ENCODE results near the gene PYCARD. TPM values are rescaled to one million over a fixed set of nuclear protein-coding genes. Genes with fewer than 3 reads are reported as not detected.

The PYCARD gene
- total and polyA plus RNA-seq, 8 donors: 3.3 to 27.3 (median 9.6) TPM

DNA sequence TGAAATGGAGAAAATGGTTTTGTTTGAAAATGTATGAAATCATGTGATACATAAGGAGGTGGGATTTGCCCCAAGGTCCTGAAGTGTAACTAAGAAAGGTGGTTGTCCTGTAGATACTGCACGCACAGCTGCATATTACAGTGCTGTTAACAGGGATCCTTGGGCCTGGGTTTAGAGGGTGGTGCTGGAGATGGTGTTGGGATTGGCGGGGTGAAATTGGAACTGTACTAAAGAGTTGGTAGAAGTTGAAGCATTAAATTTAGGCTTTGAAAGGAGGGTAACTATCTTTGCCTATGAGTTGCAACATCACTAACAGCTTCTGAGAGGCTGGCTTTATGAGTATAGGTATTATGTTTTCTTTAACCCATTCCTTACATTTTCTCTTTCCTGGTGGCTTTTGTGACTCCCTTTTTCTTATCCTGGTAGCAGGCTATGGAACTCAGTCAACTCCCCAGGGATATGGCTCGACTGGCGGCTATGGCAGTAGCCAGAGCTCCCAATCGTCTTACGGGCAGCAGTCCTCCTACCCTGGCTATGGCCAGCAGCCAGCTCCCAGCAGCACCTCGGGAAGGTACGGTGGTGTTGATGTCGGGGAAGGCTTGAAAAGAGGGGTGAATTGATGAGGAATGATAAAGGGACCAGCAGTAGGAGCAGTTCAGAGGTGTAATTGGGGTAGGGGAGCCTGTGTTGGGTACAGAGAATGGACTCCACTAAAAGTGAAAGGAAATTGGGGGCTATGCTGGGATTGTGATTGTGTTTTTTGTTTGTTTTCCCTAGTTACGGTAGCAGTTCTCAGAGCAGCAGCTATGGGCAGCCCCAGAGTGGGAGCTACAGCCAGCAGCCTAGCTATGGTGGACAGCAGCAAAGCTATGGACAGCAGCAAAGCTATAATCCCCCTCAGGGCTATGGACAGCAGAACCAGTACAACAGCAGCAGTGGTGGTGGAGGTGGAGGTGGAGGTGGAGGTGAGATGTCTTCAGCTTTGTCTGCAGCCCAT, 18.8 kb downstream of the PYCARD start:
- peaks cover 5 to 56% (median 39%) of the 10 kb centered on the region in 3 donors for H3K36me3 ChIP-seq
- H3K27ac ChIP-seq: no peak overlapping the region
- DNase-seq (no peak), FAIRE-seq (no peak), ATAC-seq (no peak)
- H3K4me3 ChIP-seq: no peak overlapping the region
- WGBS, 2 donors: 72 to 77% methylated on average over 10 of the region's 10 CpGs
- H3K4me1 ChIP-seq: peaks cover 13 to 16% (median 14%) of the 10 kb centered on the region in 3 donors
- TF ChIP-seq, protein P1, sequence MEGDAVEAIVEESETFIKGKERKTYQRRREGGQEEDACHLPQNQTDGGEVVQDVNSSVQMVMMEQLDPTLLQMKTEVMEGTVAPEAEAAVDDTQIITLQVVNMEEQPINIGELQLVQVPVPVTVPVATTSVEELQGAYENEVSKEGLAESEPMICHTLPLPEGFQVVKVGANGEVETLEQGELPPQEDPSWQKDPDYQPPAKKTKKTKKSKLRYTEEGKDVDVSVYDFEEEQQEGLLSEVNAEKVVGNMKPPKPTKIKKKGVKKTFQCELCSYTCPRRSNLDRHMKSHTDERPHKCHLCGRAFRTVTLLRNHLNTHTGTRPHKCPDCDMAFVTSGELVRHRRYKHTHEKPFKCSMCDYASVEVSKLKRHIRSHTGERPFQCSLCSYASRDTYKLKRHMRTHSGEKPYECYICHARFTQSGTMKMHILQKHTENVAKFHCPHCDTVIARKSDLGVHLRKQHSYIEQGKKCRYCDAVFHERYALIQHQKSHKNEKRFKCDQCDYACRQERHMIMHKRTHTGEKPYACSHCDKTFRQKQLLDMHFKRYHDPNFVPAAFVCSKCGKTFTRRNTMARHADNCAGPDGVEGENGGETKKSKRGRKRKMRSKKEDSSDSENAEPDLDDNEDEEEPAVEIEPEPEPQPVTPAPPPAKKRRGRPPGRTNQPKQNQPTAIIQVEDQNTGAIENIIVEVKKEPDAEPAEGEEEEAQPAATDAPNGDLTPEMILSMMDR (IDR thresholded peaks at IDR 0.05): no peak
- intact Hi-C loops (cut with DNase I): no loop called here
- no peaks in the 10 kb centered on the region for H3K9me3 ChIP-seq
- no peaks in the 10 kb centered on the region for H3K27me3 ChIP-seq

DNA sequence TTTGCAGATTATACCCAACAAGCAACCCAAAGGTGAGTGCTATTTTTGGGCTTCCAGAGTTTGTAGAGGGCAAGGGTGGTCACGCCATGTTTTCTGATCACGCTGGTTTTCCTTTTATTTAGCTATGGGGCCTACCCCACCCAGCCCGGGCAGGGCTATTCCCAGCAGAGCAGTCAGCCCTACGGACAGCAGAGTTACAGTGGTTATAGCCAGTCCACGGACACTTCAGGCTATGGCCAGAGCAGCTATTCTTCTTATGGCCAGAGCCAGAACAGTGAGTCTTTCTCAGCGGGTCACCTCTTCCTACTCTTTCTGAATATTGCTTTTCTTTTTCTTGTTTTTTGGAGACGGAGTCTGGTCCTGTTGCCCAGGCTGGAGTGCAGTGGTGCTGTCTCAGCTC, 20.2 kb downstream of the PYCARD start:
- ATAC-seq: no peak
- peaks cover 5 to 46% (median 26%) of the 10 kb centered on the region in 3 donors for H3K36me3 ChIP-seq
- TF ChIP-seq, protein P1 (IDR thresholded peaks at IDR 0.05): no peak
- no peaks in the 10 kb centered on the region for H3K9me3 ChIP-seq
- DNase-seq: no peak
- 37 to 52% methylated on average over 7 of the region's 7 CpGs for WGBS, 2 donors
- H3K27ac ChIP-seq: no peak overlapping the region
- intact Hi-C loops (cut with DNase I): no loop called here
- H3K4me1 ChIP-seq: peaks cover 13 to 16% (median 14%) of the 10 kb centered on the region in 3 donors
- FAIRE-seq: no peak
- H3K27me3 ChIP-seq: no peaks in the 10 kb centered on the region
- H3K4me3 ChIP-seq: peak overlapping the region in 2 of 4 donors; percentile 64 to 79

DNA sequence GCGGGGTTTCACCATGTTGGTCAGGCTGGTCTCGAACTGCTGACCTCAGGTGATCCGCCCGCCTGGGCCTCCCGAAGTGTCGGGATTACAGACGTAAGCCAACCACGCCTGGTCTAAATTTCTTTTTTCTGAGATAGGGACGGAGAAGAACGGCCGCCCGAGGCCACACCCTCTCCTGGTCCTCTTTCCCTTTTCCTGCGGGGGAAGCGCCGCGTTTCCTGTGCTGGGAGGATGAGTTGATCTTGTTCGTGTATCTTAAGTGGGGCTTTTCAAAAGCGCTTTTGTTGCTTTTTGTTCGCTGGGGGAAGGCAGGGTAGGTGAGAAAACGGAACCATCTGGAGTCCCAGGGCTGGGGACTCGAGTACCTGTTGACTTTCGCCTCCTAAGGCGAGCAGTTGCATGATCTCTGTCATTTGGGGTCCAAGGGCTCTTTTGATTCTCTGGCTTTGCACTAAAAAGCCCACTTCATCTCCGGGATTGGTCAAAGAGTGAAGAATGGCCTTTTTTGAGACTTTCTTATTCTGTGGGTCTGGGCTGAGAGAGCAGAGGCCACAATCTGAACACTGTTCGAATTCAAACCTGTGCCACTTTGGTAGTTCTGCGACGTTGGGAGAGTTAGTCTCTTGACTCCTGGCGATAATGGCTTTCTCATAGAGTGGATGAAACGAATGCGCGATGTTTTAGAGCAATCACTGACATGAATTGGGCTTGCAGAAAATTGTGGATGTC, 21.3 kb downstream of the PYCARD start:
- TF ChIP-seq, protein P1 (IDR thresholded peaks at IDR 0.05): no peak

DNA sequence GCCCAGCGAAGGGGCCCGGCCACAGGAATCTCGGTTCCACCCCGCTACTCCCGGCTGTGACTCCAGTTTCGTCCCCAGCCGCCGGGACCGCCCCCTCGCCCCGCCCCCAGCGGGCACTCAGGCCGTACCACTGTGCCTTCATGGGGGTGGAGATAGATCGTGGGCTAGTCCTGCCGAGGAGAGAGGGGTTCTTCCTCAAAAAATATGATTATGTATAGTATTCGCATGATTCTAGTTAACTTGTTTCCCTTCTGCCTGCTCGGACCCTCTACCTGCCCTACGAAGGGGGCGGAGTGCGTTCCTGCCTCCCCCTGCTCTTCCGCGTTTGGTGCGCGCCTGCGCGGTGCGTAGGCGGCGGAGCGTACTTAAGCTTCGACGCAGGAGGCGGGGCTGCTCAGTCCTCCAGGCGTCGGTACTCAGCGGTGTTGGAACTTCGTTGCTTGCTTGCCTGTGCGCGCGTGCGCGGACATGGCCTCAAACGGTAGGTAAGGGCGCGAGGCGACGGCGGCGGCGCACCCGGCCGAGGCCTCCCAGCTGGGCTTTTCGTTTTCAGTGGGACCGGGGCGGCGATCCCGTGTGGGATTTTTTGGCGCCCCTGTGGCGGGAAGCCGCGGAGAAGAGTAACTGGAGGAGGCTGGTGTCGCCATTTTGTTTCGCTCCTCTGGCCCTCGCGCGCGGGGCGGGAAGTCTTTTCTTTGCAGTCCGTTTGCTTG, 22.7 kb downstream of the PYCARD start, which contains the start of gene FUS:
Gene FUS, plus strand, starts transcription at position 393 of the 713 bp plus-strand sequence. Its CDS starts 76 bp downstream, at position 469.
- peak within 1 kb of the TSS; percentile 89 to 98 (median 92) for H3K27ac ChIP-seq
- 0% methylated on average over 67 to 69 of the region's 69 CpGs for WGBS, 2 donors
- peaks cover 13 to 16% (median 14%) of the 10 kb centered on the region in 3 donors for H3K4me1 ChIP-seq
- H3K4me3 ChIP-seq: peak within 1 kb of the TSS; percentile 57 to 92 (median 72)
- FAIRE-seq: no peak
- peaks cover 0 to 25% (median 5%) of the 10 kb centered on the region in 3 donors for H3K36me3 ChIP-seq
- no peaks in the 10 kb centered on the region for H3K27me3 ChIP-seq
- TF ChIP-seq, protein P1 (IDR thresholded peaks at IDR 0.05): no peak
- intact Hi-C loops (cut with DNase I): no loop called here
- peak; percentile 85 to 99 (median 94) for DNase-seq
- peak; percentile 87 to 93 (median 90) for ATAC-seq
- H3K9me3 ChIP-seq: no peaks in the 10 kb centered on the region

More for the DNA sequence above, 21.3 kb downstream of the PYCARD start:
- no peaks in the 10 kb centered on the region for H3K27me3 ChIP-seq
- H3K36me3 ChIP-seq: peaks cover 0 to 38% (median 18%) of the 10 kb centered on the region in 3 donors
- H3K27ac ChIP-seq: peak overlapping the region in 2 of 4 donors; percentile 89 to 91
- intact Hi-C loops (cut with DNase I): no loop called here
- 5 to 6% methylated on average over 31 of the region's 31 CpGs for WGBS, 2 donors
- peaks cover 13 to 16% (median 14%) of the 10 kb centered on the region in 3 donors for H3K4me1 ChIP-seq
- DNase-seq: peak in 4 of 6 donors; percentile 36 to 67 (median 53)
- ATAC-seq: peak in 1 of 4 donors; percentile 3
- peak overlapping the region; percentile 57 to 92 (median 72) for H3K4me3 ChIP-seq
- FAIRE-seq: no peak
- no peaks in the 10 kb centered on the region for H3K9me3 ChIP-seq
